ENCODE data around the gene LRSAM1.

GRCh38 chr9:127422133-127422782, 29.1 kb upstream of the LRSAM1 start:
- TF ChIP-seq CTCF (IDR thresholded peaks at IDR 0.05): no peak
- no peak for TF ChIP-seq POLR2A (IDR thresholded peaks at IDR 0.05)
